Caki2 (cell line): ENCODE data around the gene CD9. TPM values are rescaled to one million over a fixed set of nuclear protein-coding genes. Genes with fewer than 3 reads are reported as not detected.

ENCODE experiments used
- DNase-seq: peaks from one replicate; pipeline ENCODE4 v3.0.0-alpha.2; 2015; ENCODE audit warnings: low read depth
- in situ Hi-C: cut with HindIII; loops from 2 replicates; pipeline ENCODE4 v1.10.0; 2016; ENCODE audit warnings: low sequenced_read_pairs, low pct_unique_long_range_greater_than_20kb, mixed read lengths
- total RNA-seq: library from RNA; depleted of rRNA; stranded (reverse); fragments of >200 nt; shearing (Covaris generic); gene quantifications from 2 replicates; pipeline ENCODE4 v1.2.3, GENCODE V29; 2014; ENCODE audit warnings: low replicate concordance

The CD9 gene
- total RNA-seq, 1 experiment from 2014 or later: 64.2 TPM

GRCh38 chr12:6193853-6194815, 6.1 kb upstream of the CD9 start:
- in situ Hi-C loops: no loop called here
- no peak for DNase-seq

GRCh38 chr12:6195665-6196535, 4.3 kb upstream of the CD9 start:
- in situ Hi-C loops: no loop called here
- DNase-seq: peak; percentile 90

- no peak for DNase-seq
- in situ Hi-C loops: no loop called here
These were observed 2.1 kb upstream of the CD9 start for GRCh38 chr12:6198051-6198450.

- in situ Hi-C loops: no loop called here
- no peak for DNase-seq
These were observed 1.6 kb upstream of the CD9 start for GRCh38 chr12:6198556-6198955.

GRCh38 chr12:6198985-6199530, 1.1 kb upstream of the CD9 start:
- DNase-seq: no peak
- in situ Hi-C loops: no loop called here

- DNase-seq: no peak
- in situ Hi-C loops: no loop called here
These were observed 507 bp upstream of the CD9 start for GRCh38 chr12:6199531-6200255.

- DNase-seq: peak; percentile 67
- in situ Hi-C loops: no loop called here
These were observed 1.0 kb downstream of the CD9 start for GRCh38 chr12:6201213-6201608.

- DNase-seq: no peak
- in situ Hi-C loops: no loop called here
These were observed 1.6 kb downstream of the CD9 start for GRCh38 chr12:6201826-6202225.

- in situ Hi-C loops: no loop called here
- no peak for DNase-seq
These were observed 2.1 kb downstream of the CD9 start for GRCh38 chr12:6202304-6202703.

GRCh38 chr12:6202846-6203245, 2.6 kb downstream of the CD9 start:
- DNase-seq: no peak
- in situ Hi-C loops: no loop called here

GRCh38 chr12:6203601-6204000, 3.4 kb downstream of the CD9 start:
- in situ Hi-C loops: no loop called here
- DNase-seq: no peak

- no peak for DNase-seq
- in situ Hi-C loops: no loop called here
These were observed 4.4 kb downstream of the CD9 start for GRCh38 chr12:6204533-6205143.

GRCh38 chr12:6205144-6205539, 4.9 kb downstream of the CD9 start:
- in situ Hi-C loops: no loop called here
- no peak for DNase-seq

- in situ Hi-C loops: no loop called here
- DNase-seq: no peak
These were observed 5.6 kb downstream of the CD9 start for GRCh38 chr12:6205761-6206160.

- DNase-seq: no peak
- in situ Hi-C loops: no loop called here
These were observed 6.1 kb downstream of the CD9 start for GRCh38 chr12:6206327-6206726.

GRCh38 chr12:6207259-6207925, 7.2 kb downstream of the CD9 start:
- peak; percentile 46 for DNase-seq
- in situ Hi-C loops: no loop called here

- DNase-seq: no peak
- in situ Hi-C loops: no loop called here
These were observed 7.9 kb downstream of the CD9 start for GRCh38 chr12:6208130-6208529.
